SK-N-SH treated with all-trans-retinoic acid at 6 μM for 48 hours (cell line): Measurements from ENCODE around the gene GALE.

ENCODE experiments used
- ATAC-seq: fragments of 200-7000 bp; cut with Tn5 transposase; 3 replicates; pipeline ENCODE4 v1.9.1; 2020; ENCODE audit warnings: mild to moderate bottlenecking, moderate library complexity
- ARNTL ChIP-seq: fragments of 450-650 bp; formaldehyde crosslinking; IDR thresholded peaks from 2 replicates; pipeline ENCODE4 v1.5.0; 2020; ENCODE audit warnings: low read depth, mild to moderate bottlenecking, moderate library complexity, borderline replicate concordance
- BACH2 ChIP-seq: fragments of 250-450 bp; sonication (Bioruptor Pico); IDR thresholded peaks from 2 replicates; pipeline ENCODE4 v1.9.0; 2021; ENCODE audit warnings: mild to moderate bottlenecking, borderline replicate concordance
- CREB5 ChIP-seq: fragments of 250-450 bp; sonication (Bioruptor Pico); IDR thresholded peaks from 2 replicates; pipeline ENCODE4 v1.5.1; 2020; ENCODE audit warnings: low read depth, mild to moderate bottlenecking, moderate library complexity
- CSDC2 ChIP-seq: fragments of 250-450 bp; sonication (Bioruptor Pico); IDR thresholded peaks from 2 replicates; pipeline ENCODE4 v1.5.0; 2020; ENCODE audit warnings: mild to moderate bottlenecking, moderate library complexity
- CSRNP3 ChIP-seq: fragments of 250-450 bp; sonication (Bioruptor Pico); IDR thresholded peaks from 2 replicates; pipeline ENCODE4 v1.5.1; 2021; ENCODE audit warnings: mild to moderate bottlenecking, moderate library complexity
- ESRRG ChIP-seq: fragments of 250-450 bp; sonication (Bioruptor Pico); IDR thresholded peaks from 2 replicates; pipeline ENCODE4 v1.6.1; 2021; ENCODE audit warnings: mild to moderate bottlenecking
- GLIS3 ChIP-seq: fragments of 250-450 bp; sonication (Bioruptor Pico); IDR thresholded peaks from 2 replicates; pipeline ENCODE4 v1.5.0; 2020; ENCODE audit warnings: mild to moderate bottlenecking, moderate library complexity
- ISL1 ChIP-seq: fragments of 250-450 bp; sonication (Bioruptor Pico); IDR thresholded peaks from 2 replicates; pipeline ENCODE4 v2.1.2; 2022; ENCODE audit warnings: mild to moderate bottlenecking, moderate library complexity
- OSR1 ChIP-seq: fragments of 250-450 bp; sonication (Bioruptor Pico); IDR thresholded peaks from 2 replicates; pipeline ENCODE4 v1.8.0; 2022; ENCODE audit warnings: moderate library complexity, mild to moderate bottlenecking, inconsistent platforms
- PATZ1 ChIP-seq: fragments of 250-450 bp; sonication (Bioruptor Pico); IDR thresholded peaks from 2 replicates; pipeline ENCODE4 v1.8.0; 2020; ENCODE audit warnings: mild to moderate bottlenecking, moderate library complexity, borderline replicate concordance
- POU6F1 ChIP-seq: fragments of 250-450 bp; sonication (Bioruptor Pico); IDR thresholded peaks from 2 replicates; pipeline ENCODE4 v1.8.0; 2021; ENCODE audit warnings: low read depth, mild to moderate bottlenecking, moderate library complexity, borderline replicate concordance
- PPARA ChIP-seq: fragments of 250-450 bp; sonication (Bioruptor Pico); IDR thresholded peaks from 2 replicates; pipeline ENCODE4 v1.5.0; 2020; ENCODE audit warnings: mild to moderate bottlenecking, borderline replicate concordance
- RARB ChIP-seq: fragments of 250-450 bp; sonication (Bioruptor Pico); IDR thresholded peaks from 2 replicates; pipeline ENCODE4 v1.8.0; 2021; ENCODE audit warnings: mild to moderate bottlenecking, moderate library complexity
- SNAI2 ChIP-seq: fragments of 250-450 bp; sonication (Bioruptor Pico); IDR thresholded peaks from 2 replicates; pipeline ENCODE4 v1.5.0; 2020; ENCODE audit warnings: mild to moderate bottlenecking, moderate library complexity
- TCF4 ChIP-seq: fragments of 250-450 bp; sonication (Bioruptor Pico); IDR thresholded peaks from 2 replicates; pipeline ENCODE4 v1.8.0; 2021; ENCODE audit warnings: mild to moderate bottlenecking, moderate library complexity, borderline replicate concordance
- TOX ChIP-seq: fragments of 250-450 bp; sonication (Bioruptor Pico); IDR thresholded peaks from 2 replicates; pipeline ENCODE4 v1.8.0; 2021; ENCODE audit warnings: mild to moderate bottlenecking, moderate library complexity, borderline replicate concordance
- TSHZ2 ChIP-seq: fragments of 250-450 bp; sonication (Bioruptor Pico); IDR thresholded peaks from 2 replicates; pipeline ENCODE4 v1.5.0; 2020; ENCODE audit warnings: mild to moderate bottlenecking, moderate library complexity
- ZC3H10 ChIP-seq: fragments of 250-450 bp; sonication (Bioruptor Pico); IDR thresholded peaks from 2 replicates; pipeline ENCODE4 v1.5.1; 2021; ENCODE audit warnings: mild to moderate bottlenecking, moderate library complexity
- ZFP3 ChIP-seq: fragments of 250-450 bp; sonication (Bioruptor Pico); IDR thresholded peaks from 2 replicates; pipeline ENCODE4 v1.5.0; 2020; ENCODE audit warnings: mild to moderate bottlenecking, moderate library complexity
- ZFP30 ChIP-seq: fragments of 450-650 bp; formaldehyde crosslinking; IDR thresholded peaks from 2 replicates; pipeline ENCODE4 v1.5.0; 2022; ENCODE audit warnings: mild to moderate bottlenecking, moderate library complexity
- ZNF70 ChIP-seq: fragments of 450-650 bp; formaldehyde crosslinking; IDR thresholded peaks from 2 replicates; pipeline ENCODE4 v1.5.0; 2020; ENCODE audit warnings: mild to moderate bottlenecking, moderate library complexity
- ZNF8 ChIP-seq: fragments of 450-650 bp; formaldehyde crosslinking; IDR thresholded peaks from 2 replicates; pipeline ENCODE4 v1.5.0; 2020; ENCODE audit warnings: mild to moderate bottlenecking, moderate library complexity

GALE gene

GRCh38 chr1:23792151-23792945 lies 8.2 kb downstream of the GALE start:
- no peak for TF ChIP-seq TOX (CRISPR knock-in tag)
- TF ChIP-seq ZNF8: no peak
- TF ChIP-seq BACH2 (CRISPR knock-in tag): no peak
- TF ChIP-seq RARB: no peak
- no peak for TF ChIP-seq ESRRG (CRISPR knock-in tag)
- no peak for TF ChIP-seq TSHZ2 (CRISPR knock-in tag)
- TF ChIP-seq TCF4 (CRISPR knock-in tag): no peak
- no peak for TF ChIP-seq ARNTL
- no peak for TF ChIP-seq GLIS3
- TF ChIP-seq, all 23 proteins: peak for 0
- no peak; the same call in 2 of the 3 replicates for ATAC-seq

- ATAC-seq: peak; percentile 45
Measured at GRCh38 chr1:23791516-23792047, 9.0 kb downstream of the GALE start.

GRCh38 chr1:23790696-23791515 lies 9.6 kb downstream of the GALE start, which contains the start of gene LYPLA2:
LYPLA2 (plus strand) TSS chr1:23791145; CDS start chr1:23792683, 1,538 bp downstream.
- peak; percentile 91 for ATAC-seq
- TF ChIP-seq ARNTL: no peak
- TF ChIP-seq CSDC2 (CRISPR knock-in tag): 0 out of 2 replicates have a peak, but pooled peaks have one; percentile 40
- TF ChIP-seq OSR1 (CRISPR knock-in tag): no peak

More at GRCh38 chr1:23791516-23792047, 9.0 kb downstream of the GALE start:
- no peak for TF ChIP-seq SNAI2
- no peak for TF ChIP-seq POU6F1 (CRISPR knock-in tag)

GRCh38 chr1:23788695-23789094 lies 11.9 kb downstream of the GALE start:
- ATAC-seq: no peak
- TF ChIP-seq PATZ1 (CRISPR knock-in tag) (no peak), ARNTL (no peak), ZNF70 (CRISPR knock-in tag) (no peak), CREB5 (CRISPR knock-in tag) (no peak), TOX (CRISPR knock-in tag) (no peak), SNAI2 (no peak), ZC3H10 (CRISPR knock-in tag) (no peak), CSDC2 (CRISPR knock-in tag) (no peak), TSHZ2 (CRISPR knock-in tag) (no peak), CSRNP3 (no peak), ZNF8 (no peak), TCF4 (CRISPR knock-in tag) (no peak), OSR1 (CRISPR knock-in tag) (no peak), ISL1 (CRISPR knock-in tag) (no peak), ZFP30 (no peak), ZFP3 (CRISPR knock-in tag) (no peak), GLIS3 (no peak), PPARA (CRISPR knock-in tag) (no peak)
